ENCODE measurements around the gene DLGAP4.
"Not testable (repeated sequence)": the region's sequence is repeated elsewhere in the genome, so short reads cannot be mapped to it uniquely, and the experiment has no call there.

Gene DLGAP4

DNA sequence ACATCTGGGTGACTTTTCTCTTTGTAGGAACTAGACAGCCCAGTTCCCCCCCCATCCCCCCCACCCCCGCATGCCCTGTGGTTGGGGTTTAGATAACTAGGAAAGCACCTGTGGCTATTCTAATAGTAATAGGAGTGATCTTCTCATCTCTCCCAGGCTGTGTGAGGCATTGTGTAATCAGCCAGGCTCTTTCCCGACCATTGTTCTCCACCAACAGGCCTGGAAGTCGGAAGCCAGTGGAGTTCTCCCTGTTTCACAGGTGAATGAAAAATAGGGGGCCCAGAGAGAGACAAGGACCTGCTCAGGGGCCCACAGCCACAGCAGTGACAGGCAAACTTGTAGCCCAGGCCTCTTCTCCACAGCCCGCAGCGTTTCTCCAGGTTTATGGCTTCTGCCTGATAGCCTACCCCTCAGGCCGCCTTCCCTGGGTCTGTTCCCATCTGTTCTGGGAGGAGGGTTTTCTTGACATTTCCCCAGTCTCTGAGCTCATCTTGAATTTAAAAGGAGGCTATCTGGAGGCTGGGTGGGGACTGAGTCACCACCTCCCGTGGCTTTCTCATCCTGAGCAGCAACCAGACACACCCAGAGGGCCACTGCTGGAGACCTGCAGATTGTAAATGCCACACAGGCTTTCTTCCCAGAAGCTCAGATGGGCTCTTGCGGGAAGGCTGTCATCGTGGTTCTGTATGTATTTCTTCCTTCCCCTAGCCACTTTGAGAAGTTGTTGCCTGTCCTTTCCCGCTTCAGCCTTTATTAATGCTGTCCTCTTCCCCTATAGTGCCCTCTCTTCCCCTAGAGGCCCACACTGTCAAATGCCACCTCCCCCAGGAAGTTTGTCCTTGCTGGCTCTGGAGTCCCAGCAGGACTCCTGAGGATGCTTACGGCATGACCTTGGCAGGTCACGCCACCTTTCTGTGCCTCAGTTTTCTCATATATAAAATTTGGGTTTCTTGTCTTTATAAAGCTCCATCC lies 159.3 kb downstream of the DLGAP4 start:
- H3K4me1 ChIP-seq (ENCODE audit: insufficient read depth, low read length): peaks cover 26% of the 10 kb centered on the region
- H3K36me3 ChIP-seq (ENCODE audit: insufficient read depth, low read length): peaks cover 8% of the 10 kb centered on the region; the same call in 1 of the 2 replicates
- 31% methylated on average over 11 of the region's 12 CpGs for WGBS
- H3K27ac ChIP-seq (ENCODE audit: low read depth, low read length): peak overlapping the region; percentile 88
- no peaks in the 10 kb centered on the region for H3K27me3 ChIP-seq (ENCODE audit: insufficient read depth, low read length)
- no peak overlapping the region; the same call in 1 of the 2 replicates for H3K9ac ChIP-seq (ENCODE audit: low read depth, low read length)
- no peaks in the 10 kb centered on the region for H3K9me3 ChIP-seq (ENCODE audit: insufficient read depth, low read depth, low read length)
- H3K4me3 ChIP-seq (ENCODE audit: low read length): no peak overlapping the region

DNA sequence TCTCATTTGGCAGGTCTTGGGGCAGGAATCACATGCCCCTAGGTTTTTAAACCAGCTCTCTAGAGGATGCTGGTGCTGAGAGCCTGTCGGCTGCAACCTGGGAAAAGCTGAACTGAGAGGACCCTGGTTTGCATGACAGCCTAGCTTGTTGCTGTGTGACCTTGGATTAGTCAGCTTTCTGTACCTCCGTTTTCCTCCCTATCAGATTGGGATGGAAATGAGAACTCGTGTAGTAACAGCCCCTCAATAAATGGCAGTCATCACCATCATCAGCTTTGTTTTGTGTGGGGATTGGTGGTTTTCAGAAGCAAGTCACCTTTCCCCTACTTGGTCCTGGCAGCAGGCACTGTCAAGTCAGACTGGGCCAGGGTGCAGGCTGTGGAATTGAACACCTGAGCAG lies 159.9 kb downstream of the DLGAP4 start:
- Histone ChIP-seq H3K9ac (ENCODE audit: low read depth, low read length) (no peak overlapping the region), H3K4me1 (ENCODE audit: insufficient read depth, low read length) (peaks cover 21% of the 10 kb centered on the region), H3K9me3 (ENCODE audit: insufficient read depth, low read depth, low read length) (no peaks in the 10 kb centered on the region), H3K36me3 (ENCODE audit: insufficient read depth, low read length) (peaks cover 8% of the 10 kb centered on the region), H3K27me3 (ENCODE audit: insufficient read depth, low read length) (no peaks in the 10 kb centered on the region), H3K4me3 (ENCODE audit: low read length) (no peak overlapping the region), H3K27ac (ENCODE audit: low read depth, low read length) (peak overlapping the region; percentile 88; the same call in 1 of the 2 replicates)
- WGBS: 91% methylated on average over 2 of the region's 3 CpGs

DNA sequence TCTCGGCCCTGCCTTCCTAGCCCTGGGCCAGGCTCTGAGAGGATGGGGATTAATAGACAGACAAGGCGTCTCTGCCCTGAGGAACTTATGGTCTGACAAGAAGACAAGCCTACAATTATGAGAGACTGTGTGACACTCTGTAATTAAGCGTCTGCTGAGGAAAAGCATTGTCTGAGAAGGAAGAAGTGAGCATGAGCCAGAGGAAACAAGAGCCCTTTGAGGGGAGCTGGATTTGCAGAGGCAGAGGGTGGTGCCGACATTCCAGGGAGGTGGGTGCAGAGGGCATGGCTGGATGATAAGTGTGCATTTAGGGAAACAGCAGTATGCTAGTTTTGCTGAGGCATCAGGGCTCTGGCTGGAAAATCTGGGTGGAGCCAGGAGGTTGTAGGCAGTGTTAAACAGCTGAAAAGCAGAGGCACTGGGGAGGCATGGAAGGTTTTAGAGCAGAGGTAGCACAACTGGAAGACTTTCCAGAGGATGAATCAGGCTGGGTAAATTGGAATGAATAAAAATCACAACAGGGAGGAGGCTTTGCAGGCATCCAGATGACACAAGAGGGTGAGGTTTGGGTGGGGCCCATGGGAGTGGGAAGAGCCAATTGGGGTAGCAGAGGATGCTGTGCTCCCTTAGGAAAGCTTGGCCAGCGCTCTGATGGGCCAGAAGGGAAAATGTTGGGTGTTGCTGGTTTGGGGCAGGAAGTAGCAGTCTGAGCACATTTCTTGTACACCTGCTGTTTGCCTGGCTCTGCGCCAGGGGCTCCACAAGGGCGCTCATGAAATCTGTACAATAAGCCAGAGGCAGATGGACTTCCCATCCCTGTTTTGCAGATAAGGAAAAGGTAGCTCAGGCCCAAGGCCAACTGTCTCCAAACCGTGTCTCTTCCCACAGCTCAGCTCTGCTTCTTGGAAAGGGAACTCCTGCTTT lies 161.2 kb downstream of the DLGAP4 start:
- Histone ChIP-seq H3K36me3 (ENCODE audit: insufficient read depth, low read length) (peaks cover 8% of the 10 kb centered on the region), H3K27ac (ENCODE audit: low read depth, low read length) (no peak overlapping the region), H3K4me1 (ENCODE audit: insufficient read depth, low read length) (peaks cover 32% of the 10 kb centered on the region), H3K9me3 (ENCODE audit: insufficient read depth, low read depth, low read length) (no peaks in the 10 kb centered on the region), H3K4me3 (ENCODE audit: low read length) (no peak overlapping the region), H3K9ac (ENCODE audit: low read depth, low read length) (no peak overlapping the region), H3K27me3 (ENCODE audit: insufficient read depth, low read length) (no peaks in the 10 kb centered on the region)
- 89% methylated on average over 8 of the region's 8 CpGs for WGBS

DNA sequence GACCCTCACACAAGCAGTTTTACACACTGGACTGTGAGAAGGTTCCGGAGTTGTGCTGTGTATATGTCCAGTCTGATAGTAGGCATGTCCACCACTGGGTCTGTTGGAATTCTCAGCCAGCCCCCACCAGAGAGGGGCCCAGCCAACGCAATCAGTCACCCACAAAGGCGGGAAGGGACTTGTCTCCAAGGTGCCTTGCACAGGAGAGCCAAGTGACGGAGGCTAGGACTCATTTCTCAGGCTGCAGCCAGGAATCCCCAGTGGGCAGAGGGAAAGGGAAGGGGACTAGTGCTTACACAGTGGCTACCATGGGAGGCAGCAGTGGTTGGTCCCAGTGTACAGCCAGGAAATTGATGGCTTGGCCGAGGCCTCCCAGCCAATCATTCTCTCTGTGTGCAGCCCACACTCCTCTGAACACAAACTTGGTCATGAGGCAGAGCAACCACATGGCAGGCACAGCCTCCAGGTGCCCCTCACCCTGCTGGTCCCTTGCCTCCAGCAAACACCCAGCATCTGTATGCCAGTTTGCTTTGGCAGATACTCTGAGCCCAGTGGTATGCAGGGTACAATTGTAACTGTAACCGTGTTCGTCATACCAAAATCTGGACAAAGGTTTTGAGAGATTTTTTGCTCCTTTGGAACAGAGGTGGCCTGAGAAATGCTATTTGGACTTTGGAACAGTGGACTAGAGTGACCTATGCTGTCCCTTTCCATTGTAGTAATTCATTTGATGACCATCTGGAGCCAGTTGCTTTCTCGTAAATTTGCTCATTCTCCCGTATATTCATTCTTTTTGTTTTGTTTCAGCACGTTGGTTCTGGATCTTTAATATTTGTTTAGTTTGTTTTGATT lies 162.2 kb downstream of the DLGAP4 start:
- Histone ChIP-seq H3K36me3 (ENCODE audit: insufficient read depth, low read length) (peaks cover 8% of the 10 kb centered on the region), H3K27me3 (ENCODE audit: insufficient read depth, low read length) (no peaks in the 10 kb centered on the region), H3K4me3 (ENCODE audit: low read length) (no peak overlapping the region), H3K27ac (ENCODE audit: low read depth, low read length) (no peak overlapping the region), H3K9ac (ENCODE audit: low read depth, low read length) (no peak overlapping the region), H3K4me1 (ENCODE audit: insufficient read depth, low read length) (peaks cover 36% of the 10 kb centered on the region), H3K9me3 (ENCODE audit: insufficient read depth, low read depth, low read length) (no peaks in the 10 kb centered on the region)
- WGBS: 93% methylated on average over 8 of the region's 10 CpGs

DNA sequence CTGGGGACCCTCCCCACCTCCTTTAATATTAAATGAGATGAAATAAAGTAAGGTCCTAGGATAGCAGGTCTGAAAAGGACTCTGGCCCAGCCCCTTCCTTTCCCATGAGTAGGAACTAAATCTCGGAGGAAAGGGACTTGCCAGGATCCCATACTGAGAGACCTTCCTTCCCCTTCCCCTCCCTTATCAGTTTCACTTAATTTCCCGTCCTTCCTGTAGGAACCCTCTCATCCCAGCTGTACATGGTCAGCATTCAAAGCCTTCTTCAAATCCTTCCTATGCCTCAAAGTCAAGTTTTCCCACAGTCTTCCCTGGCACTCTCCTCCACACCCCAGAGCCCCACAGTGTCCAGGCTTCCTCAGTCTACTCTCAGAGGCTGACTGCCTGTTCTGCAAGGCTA lies 163.8 kb downstream of the DLGAP4 start:
- Histone ChIP-seq H3K36me3 (ENCODE audit: insufficient read depth, low read length) (peaks cover 8% of the 10 kb centered on the region), H3K27me3 (ENCODE audit: insufficient read depth, low read length) (no peaks in the 10 kb centered on the region), H3K4me1 (ENCODE audit: insufficient read depth, low read length) (peaks cover 32% of the 10 kb centered on the region), H3K9me3 (ENCODE audit: insufficient read depth, low read depth, low read length) (no peaks in the 10 kb centered on the region), H3K27ac (ENCODE audit: low read depth, low read length) (no peak overlapping the region), H3K9ac (ENCODE audit: low read depth, low read length) (no peak overlapping the region), H3K4me3 (ENCODE audit: low read length) (no peak overlapping the region)
- WGBS: 65% methylated on average over 2 of the region's 2 CpGs

DNA sequence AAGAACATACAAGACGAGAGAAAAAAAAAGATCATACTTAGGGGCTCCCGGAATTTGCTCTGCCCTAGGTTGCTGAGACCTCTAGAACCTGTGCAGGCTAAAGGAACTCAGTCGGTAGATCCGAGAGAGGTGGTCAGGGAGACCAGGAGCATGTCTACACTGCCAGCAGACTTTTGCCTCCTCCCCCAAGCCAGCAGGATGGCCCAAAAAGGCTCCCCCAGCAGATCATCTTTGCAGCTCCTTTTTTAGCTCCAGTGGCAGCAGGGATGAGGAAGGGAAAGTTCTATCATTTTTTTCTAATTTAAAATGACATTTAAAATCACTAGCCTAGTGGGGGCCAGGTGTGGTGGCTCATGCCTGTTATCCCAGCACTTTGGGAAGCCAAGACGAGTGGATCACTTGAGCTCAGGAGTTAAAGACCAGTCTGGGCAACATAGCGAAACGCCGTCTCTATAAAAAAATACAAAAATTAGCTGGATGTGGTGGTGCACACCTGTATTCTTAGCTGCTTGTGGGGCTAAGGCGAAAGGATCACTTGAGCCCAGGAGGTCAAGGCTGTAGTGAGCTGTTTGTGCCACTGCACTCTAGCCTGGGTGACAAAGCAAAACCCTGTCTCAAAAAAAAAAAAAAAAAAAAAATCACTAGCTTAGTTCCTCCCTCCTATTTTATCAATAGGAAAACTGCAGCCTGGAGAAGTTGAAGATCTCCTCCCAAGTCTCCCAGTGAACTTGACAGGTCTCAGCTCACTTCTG lies 165.9 kb downstream of the DLGAP4 start:
- H3K4me3 ChIP-seq (ENCODE audit: low read length): no peak overlapping the region
- no peaks in the 10 kb centered on the region for H3K9me3 ChIP-seq (ENCODE audit: insufficient read depth, low read depth, low read length)
- no peaks in the 10 kb centered on the region for H3K27me3 ChIP-seq (ENCODE audit: insufficient read depth, low read length)
- no peak overlapping the region for H3K9ac ChIP-seq (ENCODE audit: low read depth, low read length)
- WGBS: 92% methylated on average over 9 of the region's 9 CpGs
- peak overlapping the region; percentile 34 for H3K27ac ChIP-seq (ENCODE audit: low read depth, low read length)
- peaks cover 8% of the 10 kb centered on the region for H3K36me3 ChIP-seq (ENCODE audit: insufficient read depth, low read length)
- peaks cover 19% of the 10 kb centered on the region for H3K4me1 ChIP-seq (ENCODE audit: insufficient read depth, low read length)

DNA sequence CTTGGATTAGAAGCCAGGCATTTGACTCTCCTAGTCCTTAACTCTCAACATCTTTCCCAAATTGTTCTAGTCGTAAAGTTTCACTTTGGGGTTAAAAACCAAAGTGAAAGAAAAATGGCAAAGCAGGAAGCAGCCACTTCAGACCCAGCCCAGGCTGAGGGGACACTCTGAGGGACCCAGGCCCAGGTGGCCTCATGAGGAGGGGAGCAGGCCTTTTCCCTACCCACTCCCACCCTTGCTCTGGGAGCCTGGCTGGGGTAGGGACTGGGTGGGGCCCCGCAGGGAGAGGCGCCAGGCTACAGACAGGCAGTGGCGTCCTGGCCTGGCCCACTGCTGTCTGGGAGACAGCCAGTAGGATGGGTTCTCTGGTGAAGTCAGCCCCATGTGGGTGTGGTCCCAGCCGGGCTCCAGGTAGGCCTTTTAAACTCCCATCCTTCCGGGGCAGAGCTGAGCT lies 166.5 kb downstream of the DLGAP4 start:
- Histone ChIP-seq H3K36me3 (ENCODE audit: insufficient read depth, low read length) (peaks cover 5% of the 10 kb centered on the region), H3K4me1 (ENCODE audit: insufficient read depth, low read length) (peaks cover 19% of the 10 kb centered on the region), H3K9ac (ENCODE audit: low read depth, low read length) (no peak overlapping the region), H3K27me3 (ENCODE audit: insufficient read depth, low read length) (no peaks in the 10 kb centered on the region), H3K9me3 (ENCODE audit: insufficient read depth, low read depth, low read length) (no peaks in the 10 kb centered on the region), H3K27ac (ENCODE audit: low read depth, low read length) (peak overlapping the region; percentile 34), H3K4me3 (ENCODE audit: low read length) (no peak overlapping the region)
- 38% methylated on average over 6 of the region's 6 CpGs for WGBS

DNA sequence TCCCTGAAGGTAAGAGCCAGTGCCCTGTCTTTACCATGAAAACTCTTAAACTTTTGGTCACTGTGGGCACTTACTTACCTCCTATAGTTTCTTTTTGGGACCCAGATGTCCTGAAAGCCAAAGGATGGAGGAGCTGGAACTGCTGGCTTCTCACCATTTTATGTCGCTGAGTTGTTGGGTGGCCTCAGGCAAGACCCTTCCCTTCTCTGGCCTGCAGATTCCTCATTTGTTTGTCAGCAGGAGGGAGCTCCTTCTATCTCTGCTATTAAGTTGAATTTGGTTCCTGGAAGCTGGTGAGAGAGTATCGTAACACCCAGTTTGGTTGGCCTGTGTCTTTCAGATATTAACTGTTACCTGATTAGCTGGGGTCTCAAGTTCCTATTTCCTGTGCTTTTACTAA lies 167.0 kb downstream of the DLGAP4 start:
- Histone ChIP-seq H3K4me1 (ENCODE audit: insufficient read depth, low read length) (peaks cover 19% of the 10 kb centered on the region), H3K9ac (ENCODE audit: low read depth, low read length) (no peak overlapping the region), H3K27me3 (ENCODE audit: insufficient read depth, low read length) (no peaks in the 10 kb centered on the region), H3K27ac (ENCODE audit: low read depth, low read length) (peak overlapping the region; percentile 34; the same call in 1 of the 2 replicates), H3K4me3 (ENCODE audit: low read length) (no peak overlapping the region), H3K9me3 (ENCODE audit: insufficient read depth, low read depth, low read length) (no peaks in the 10 kb centered on the region), H3K36me3 (ENCODE audit: insufficient read depth, low read length) (peaks cover 2% of the 10 kb centered on the region)
- 72% methylated on average over 2 of the region's 2 CpGs for WGBS

DNA sequence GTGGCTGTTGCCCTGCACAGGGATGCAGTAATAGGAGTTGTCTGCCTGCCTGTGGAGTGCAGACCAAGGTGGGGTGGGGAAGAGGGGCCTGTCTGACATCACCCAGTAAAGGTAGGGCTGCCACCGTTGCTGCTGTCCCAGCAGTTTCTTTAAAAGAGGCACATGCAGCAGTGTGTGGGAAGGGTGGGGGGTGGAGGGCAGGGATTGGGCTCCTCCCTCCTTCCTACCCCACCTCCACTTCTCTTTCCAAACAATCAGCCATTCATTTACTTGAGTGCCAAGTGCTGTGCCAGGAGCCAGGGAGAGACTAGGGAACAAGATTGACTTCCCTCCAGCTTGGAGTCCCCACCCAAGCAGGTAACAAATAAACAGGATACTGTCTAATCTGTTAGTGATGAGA lies 168.4 kb downstream of the DLGAP4 start:
- H3K9ac ChIP-seq (ENCODE audit: low read depth, low read length): no peak overlapping the region

DNA sequence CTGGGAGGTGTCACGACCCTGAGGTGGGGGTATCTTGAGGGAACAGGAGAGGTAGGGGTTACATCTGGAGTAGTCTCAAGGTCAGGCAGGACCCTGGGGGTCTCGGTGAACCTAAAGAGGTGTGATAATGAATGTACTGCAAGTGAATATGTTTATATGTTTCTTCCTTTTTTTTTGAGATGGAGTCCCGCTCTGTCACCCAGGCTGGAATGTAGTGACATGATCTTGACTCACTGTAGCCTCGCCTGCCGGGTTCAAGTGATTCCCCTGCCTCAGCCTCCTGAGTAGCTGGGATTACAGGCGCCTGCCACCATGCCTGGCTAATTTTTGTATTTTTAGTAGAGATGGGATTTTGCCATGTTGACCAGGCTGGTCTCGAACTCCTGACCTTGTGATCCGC lies 168.9 kb downstream of the DLGAP4 start:
- not testable (repeated sequence) for H3K4me3 ChIP-seq (ENCODE audit: low read length); H3K36me3 ChIP-seq (ENCODE audit: insufficient read depth, low read length); H3K9ac ChIP-seq (ENCODE audit: low read depth, low read length); H3K27me3 ChIP-seq (ENCODE audit: insufficient read depth, low read length); H3K9me3 ChIP-seq (ENCODE audit: insufficient read depth, low read depth, low read length); H3K27ac ChIP-seq (ENCODE audit: low read depth, low read length)
- WGBS: 92% methylated on average over 8 of the region's 8 CpGs
- H3K4me1 ChIP-seq (ENCODE audit: insufficient read depth, low read length): peaks cover 19% of the 10 kb centered on the region

More for the DNA sequence above, 168.4 kb downstream of the DLGAP4 start:
- Histone ChIP-seq H3K4me1 (ENCODE audit: insufficient read depth, low read length) (peaks cover 19% of the 10 kb centered on the region), H3K9me3 (ENCODE audit: insufficient read depth, low read depth, low read length) (no peaks in the 10 kb centered on the region), H3K27me3 (ENCODE audit: insufficient read depth, low read length) (no peaks in the 10 kb centered on the region), H3K4me3 (ENCODE audit: low read length) (no peak overlapping the region), H3K27ac (ENCODE audit: low read depth, low read length) (no peak overlapping the region), H3K36me3 (ENCODE audit: insufficient read depth, low read length) (no peaks in the 10 kb centered on the region; the same call in none of the 2 replicates)
- WGBS: 45% methylated on average over 1 of the region's 1 CpG
